ENCODE results near the gene C2CD2.

Gene C2CD2

GRCh38 chr21:41948078-41948895 lies 5.5 kb downstream of the C2CD2 start:
- no peak for TF ChIP-seq FOXP2 (optimal IDR thresholded peaks at IDR 0.05; ENCODE audit: borderline replicate concordance, extremely low read depth, extremely low read length, insufficient read depth)
- no peak for TF ChIP-seq SIN3A (IDR thresholded peaks at IDR 0.05; ENCODE audit: borderline replicate concordance, insufficient read depth, low read length)
- no peak for TF ChIP-seq REST (IDR thresholded peaks at IDR 0.05; ENCODE audit: insufficient read depth in 1 of 2, low read depth in 2 of 2, low read length in 2 of 2)
- TF ChIP-seq TAF1 (IDR thresholded peaks at IDR 0.05; ENCODE audit: borderline replicate concordance, insufficient read depth, low read length): no peak
- no peak for TF ChIP-seq POLR2AphosphoS5 (IDR thresholded peaks at IDR 0.05; ENCODE audit: low read depth, low read length)

GRCh38 chr21:41945982-41946381 lies 7.8 kb downstream of the C2CD2 start:
- TF ChIP-seq POLR2AphosphoS5 (IDR thresholded peaks at IDR 0.05; ENCODE audit: low read depth, low read length) (no peak), TAF1 (IDR thresholded peaks at IDR 0.05; ENCODE audit: borderline replicate concordance, insufficient read depth, low read length) (no peak), SIN3A (IDR thresholded peaks at IDR 0.05; ENCODE audit: borderline replicate concordance, insufficient read depth, low read length) (no peak), FOXP2 (optimal IDR thresholded peaks at IDR 0.05; ENCODE audit: borderline replicate concordance, extremely low read depth, extremely low read length, insufficient read depth) (no peak), REST (IDR thresholded peaks at IDR 0.05; ENCODE audit: insufficient read depth in 1 of 2, low read depth in 2 of 2, low read length in 2 of 2) (no peak)

GRCh38 chr21:41943851-41944250 lies 10.0 kb downstream of the C2CD2 start:
- TF ChIP-seq REST (IDR thresholded peaks at IDR 0.05; ENCODE audit: insufficient read depth in 1 of 2, low read depth in 2 of 2, low read length in 2 of 2) (no peak), FOXP2 (optimal IDR thresholded peaks at IDR 0.05; ENCODE audit: borderline replicate concordance, extremely low read depth, extremely low read length, insufficient read depth) (no peak), POLR2AphosphoS5 (IDR thresholded peaks at IDR 0.05; ENCODE audit: low read depth, low read length) (no peak), TAF1 (IDR thresholded peaks at IDR 0.05; ENCODE audit: borderline replicate concordance, insufficient read depth, low read length) (no peak), SIN3A (IDR thresholded peaks at IDR 0.05; ENCODE audit: borderline replicate concordance, insufficient read depth, low read length) (no peak)

- TF ChIP-seq REST (IDR thresholded peaks at IDR 0.05; ENCODE audit: insufficient read depth in 1 of 2, low read depth in 2 of 2, low read length in 2 of 2): no peak
- no peak for TF ChIP-seq TAF1 (IDR thresholded peaks at IDR 0.05; ENCODE audit: borderline replicate concordance, insufficient read depth, low read length)
- TF ChIP-seq POLR2AphosphoS5 (IDR thresholded peaks at IDR 0.05; ENCODE audit: low read depth, low read length): no peak
- no peak for TF ChIP-seq FOXP2 (optimal IDR thresholded peaks at IDR 0.05; ENCODE audit: borderline replicate concordance, extremely low read depth, extremely low read length, insufficient read depth)
- TF ChIP-seq SIN3A (IDR thresholded peaks at IDR 0.05; ENCODE audit: borderline replicate concordance, insufficient read depth, low read length): no peak
Measured at GRCh38 chr21:41942457-41942856, 11.4 kb downstream of the C2CD2 start.

All from PFSK-1 (cell line).